ENCODE results near the gene TECRL.

Gene TECRL, protein sequence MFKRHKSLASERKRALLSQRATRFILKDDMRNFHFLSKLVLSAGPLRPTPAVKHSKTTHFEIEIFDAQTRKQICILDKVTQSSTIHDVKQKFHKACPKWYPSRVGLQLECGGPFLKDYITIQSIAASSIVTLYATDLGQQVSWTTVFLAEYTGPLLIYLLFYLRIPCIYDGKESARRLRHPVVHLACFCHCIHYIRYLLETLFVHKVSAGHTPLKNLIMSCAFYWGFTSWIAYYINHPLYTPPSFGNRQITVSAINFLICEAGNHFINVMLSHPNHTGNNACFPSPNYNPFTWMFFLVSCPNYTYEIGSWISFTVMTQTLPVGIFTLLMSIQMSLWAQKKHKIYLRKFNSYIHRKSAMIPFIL

DNA sequence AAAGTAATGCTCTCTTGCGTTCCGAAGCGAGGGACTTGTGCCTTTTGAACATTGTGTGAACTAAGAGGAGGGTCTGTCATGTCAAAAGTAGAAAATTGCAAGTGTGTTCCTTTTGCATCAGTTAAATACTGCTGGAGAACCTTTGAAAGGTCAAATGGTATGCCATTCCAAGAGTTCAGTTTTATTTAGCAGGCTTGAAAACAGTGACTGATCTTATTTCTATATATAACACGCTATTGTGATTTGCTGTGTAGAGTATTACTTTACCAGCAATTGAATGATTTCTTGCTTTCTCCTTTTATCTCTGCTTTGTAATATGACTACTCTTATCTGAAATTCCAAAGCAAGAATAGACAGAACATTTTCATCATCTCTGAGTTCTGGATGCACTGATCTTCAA lies at the start of gene TECRL:
TSS of gene TECRL (minus strand) at position 151 of the 400 bp plus-strand sequence. CDS start at position 52, 99 bp downstream.
- no peak for DNase-seq

DNA sequence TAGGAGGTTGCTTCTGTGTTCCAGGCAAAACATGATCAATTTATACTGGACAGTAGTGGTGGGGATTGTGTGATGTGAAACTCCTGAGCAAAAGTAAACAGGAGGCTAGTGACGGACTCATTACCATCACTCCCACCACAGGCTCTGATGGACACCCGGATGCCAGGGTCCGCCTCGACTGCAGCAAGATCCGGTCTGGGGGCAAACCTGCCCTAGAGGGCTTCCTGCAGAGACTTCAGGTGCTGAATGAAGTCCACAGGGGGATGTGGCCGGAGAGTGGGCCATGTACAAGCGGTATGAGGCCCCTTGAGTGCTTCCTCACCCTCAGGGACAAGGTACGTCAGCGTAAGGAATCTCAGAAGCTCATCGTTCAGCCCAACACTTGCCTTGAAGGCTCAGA lies 23.4 kb upstream of the TECRL start:
- no peak for DNase-seq

DNA sequence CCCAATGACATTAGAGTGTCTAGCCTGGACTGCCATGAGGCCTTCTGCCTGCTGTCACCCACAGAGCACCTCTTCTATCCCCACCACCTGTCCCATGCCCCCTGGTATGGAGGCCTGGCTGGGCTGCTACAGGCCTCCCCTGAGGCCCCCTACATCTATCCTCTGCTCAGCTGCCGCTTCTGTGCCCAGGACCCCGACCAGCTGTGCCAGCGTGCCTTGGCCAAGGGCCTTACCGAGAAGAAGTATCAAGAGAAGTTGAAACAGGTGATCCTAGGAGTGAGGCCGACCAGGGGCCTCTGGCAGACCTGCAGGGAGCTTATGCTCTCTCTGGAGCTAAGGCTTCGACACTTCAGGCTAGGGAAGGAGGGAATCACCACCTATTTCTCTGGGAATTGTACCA lies 21.7 kb upstream of the TECRL start:
- no peak for DNase-seq

DNA sequence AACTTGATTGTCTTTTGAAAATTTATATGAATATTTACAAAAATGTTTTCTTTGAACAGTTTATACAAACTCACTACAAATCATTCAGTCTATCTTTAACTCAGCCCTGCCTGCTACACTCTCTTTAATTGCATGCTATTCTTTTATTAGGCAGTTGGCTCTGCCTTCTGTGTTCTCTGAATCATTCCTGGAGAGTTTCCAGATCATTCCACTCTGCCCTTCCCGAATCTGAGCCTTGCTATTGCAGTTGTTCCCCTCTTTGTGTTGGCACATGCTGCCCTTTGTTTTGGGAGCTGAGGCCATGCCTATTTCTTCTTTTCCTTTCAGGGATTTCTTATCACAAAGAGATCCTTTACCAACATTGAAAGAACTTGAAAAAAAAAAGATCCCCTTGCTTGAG lies 8.7 kb upstream of the TECRL start:
- DNase-seq, result no peak

DNA sequence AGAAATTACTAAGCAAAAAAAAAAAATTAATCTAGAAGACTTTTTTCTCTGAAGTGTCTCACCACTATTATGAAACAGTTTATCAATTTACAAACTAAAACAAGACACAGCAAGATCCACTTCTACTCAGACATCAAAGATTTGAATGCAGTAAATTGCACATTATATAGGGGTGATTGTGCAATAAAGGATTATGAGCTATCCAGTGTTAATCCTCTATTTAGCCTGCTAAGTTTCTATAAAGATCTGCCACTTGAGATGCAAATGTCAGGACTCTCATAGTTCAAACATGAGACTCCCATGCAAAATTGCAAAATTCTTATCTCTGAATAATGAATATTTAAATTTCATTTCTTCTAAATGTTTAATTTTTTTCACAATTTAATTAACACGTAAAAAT lies 2.2 kb downstream of the TECRL start:
- no peak for DNase-seq

DNA sequence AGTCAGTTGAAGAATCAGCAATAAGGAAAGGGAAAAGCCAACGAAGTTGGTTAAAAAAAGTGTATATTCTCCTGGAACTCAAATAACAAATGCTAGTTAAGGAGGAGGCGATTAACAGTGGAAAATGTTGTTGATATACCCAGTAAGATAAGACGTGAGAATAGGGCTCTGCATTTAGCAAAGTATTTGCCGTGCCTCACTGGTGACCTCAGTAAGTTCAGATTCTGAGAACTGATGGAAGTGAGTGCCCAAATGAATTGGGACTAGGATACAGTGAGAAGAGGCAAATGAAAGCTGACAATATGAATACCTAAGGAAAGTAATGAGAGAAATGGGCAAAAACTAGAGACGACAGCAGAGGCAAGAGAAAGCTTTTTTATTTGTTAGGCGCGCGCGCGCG lies 3.5 kb downstream of the TECRL start:
- DNase-seq, result no peak

DNA sequence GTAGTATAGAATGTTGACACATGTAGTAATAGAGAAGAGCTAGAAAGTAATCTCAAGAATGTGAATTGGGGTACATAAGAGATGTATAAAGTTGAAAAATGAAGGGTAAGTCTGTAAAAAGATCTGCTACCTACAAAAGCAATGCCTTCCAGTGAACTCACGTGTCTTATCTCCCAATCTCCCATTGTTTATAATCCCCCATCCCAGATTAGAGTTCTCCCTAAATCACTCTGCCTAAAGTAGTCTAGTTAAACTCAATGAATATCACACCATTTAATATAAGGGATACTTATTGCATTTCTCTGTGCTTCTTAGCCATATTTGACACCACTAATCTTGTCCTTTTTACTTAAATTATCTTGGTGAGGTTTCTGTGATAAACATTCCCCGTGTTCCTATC lies 6.6 kb downstream of the TECRL start:
- no peak for DNase-seq

DNA sequence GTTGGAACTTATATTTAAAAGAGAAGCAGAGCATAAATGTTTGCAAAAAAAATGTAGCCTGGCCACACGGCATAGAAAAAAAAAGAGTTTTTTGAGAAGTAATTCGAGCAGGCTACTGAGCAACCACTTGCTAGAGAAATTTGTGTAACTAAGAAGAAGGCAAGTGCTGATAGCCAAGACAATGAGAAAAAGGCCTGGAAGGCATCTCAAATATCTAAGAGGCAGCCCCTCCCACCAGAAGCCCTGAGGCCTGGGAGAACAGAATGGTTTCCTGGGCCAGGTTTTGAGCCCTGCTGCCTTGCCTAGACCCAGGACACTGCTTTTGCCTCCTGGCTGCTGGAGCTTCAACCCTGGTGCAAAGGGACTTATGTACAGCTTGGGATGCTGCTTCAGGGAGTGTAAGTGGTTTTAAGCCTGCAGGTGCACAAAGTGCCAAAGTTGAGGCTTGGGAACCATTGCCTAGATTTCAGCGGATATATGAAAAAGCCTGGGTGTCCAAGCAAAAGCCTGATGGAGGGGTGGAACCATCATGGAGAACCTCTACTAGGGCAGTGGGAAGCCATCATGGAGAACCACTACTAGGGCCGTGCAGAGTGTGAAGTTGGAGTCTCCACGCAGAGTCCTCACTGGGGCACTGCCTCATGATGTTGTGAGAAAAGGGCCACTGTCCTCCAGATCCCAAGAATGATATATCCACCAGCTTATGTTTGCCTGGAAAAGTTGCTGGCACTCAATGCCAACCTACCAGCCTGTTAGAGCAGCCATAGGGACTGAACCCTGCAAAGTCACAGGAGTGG lies 9.7 kb downstream of the TECRL start:
- DNase-seq, result no peak

DNA sequence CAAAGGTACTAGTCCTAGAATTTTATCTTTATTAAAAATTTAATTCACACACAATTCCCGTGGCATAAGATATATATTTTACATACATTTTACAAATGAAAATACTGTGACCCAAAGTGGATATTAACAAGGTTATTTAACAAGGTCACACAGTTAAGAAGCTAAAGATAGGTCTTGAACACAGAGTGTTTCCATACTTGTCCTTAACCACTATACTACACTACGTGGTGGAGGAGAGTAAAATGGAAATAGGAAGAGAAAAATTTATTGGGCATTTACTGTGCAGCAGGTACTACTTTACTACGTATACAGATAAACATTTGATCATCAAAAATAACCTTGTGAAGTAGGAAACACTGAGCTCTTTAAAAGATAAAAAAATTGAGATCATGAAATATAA lies 14.8 kb downstream of the TECRL start:
- no peak for DNase-seq

DNA sequence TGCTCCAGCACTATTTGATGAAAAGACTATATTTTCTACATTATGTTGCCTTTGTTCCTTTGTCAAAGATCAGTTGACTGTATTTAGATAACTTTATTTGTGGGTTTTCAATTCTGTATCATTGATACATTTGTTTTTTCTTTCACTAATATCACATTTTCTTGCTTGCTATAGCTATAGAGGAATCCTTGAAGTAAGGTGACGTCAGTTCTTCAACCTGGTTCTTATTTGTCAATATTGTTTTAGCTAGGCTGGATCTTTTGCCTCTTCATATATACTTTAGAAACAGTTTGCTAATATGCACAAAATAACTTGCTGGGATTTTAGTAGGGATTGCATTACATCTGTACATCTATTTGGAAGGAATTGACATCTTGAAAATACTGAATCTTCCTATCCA lies 21.0 kb downstream of the TECRL start:
- no peak for DNase-seq

DNA sequence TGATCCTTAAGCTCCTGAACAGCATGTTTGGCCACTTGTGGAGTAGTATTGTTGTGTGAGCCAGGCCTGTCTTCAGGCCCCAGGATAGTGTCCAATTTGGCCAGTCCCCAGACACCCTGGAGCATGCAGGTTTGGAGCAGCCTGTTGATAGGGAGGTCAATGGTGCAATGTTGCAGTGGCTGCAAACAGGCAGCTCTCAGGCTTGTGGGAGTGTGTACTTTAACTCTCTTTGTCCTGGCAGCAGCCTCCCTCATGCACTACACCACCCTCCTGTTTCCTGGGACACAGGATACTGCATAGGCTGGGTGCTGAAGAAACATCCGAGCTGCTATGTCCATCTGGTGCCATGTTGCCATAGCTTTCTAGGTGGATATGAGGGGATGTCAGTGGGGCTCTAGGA lies 24.0 kb downstream of the TECRL start:
- no peak for DNase-seq

DNA sequence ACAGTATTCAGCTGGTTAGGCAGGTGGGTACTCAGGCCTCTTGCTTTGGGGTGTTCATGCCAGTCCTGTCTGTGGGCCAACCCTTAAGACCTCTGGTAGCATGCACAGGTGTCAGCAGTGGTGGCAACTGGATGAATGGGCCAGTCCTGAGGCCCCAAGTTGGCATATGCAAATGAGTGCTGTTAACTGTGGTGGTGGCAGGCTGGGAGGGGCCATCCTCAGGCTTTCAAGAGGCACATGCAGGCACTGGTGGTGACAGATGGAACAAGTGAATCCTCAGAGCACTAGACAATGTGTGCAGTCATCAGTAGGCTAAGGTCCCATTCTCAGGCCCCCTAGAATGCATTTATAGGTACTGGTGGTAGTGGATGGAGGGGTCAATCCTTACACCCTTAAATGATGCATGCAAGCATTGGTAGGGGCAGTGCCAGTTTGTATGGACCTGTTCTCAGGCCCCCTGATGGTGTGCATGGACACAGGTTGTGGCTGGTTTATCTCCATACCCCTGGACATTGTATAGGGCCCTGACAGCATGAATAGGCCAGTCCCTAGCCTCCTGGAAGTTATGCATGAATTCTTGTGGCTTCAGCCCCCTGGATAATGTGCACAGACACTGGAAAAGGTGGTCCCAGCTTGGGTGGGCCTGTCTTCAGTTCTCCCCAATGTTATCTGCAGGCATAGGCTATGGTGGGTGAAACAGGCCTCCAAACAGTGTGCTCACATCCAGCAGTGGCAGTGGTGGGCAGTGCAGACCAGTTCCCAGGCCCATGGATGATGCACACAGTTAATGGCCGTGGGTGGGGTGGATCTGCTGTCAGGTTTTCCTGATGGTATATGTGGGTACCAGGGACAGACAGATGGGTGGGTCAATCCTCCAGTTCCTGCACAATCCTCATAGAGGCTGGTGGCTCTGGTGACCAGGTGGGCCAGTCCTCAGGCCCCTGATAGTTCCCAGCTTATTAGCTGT lies 24.7 kb downstream of the TECRL start:
- no peak for DNase-seq

DNA sequence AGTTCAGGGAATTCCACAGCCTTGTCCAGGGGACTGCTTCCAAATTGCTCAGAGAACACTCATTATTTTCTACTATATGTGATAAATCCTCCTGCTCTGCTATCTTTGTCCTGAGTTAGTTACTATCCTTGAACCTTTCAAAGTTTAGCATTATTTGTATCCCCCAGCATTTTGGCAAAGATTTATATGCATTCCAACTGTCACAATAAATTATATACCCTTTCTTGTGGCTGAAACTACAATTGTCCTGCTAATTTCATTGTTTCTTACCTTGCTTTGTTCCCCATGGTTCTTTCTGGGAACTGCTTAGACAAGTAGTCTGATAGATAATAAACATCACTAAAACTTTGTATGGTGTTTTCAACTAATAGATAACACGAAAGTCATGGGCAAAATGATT lies 40.5 kb downstream of the TECRL start:
- no peak for DNase-seq

DNA sequence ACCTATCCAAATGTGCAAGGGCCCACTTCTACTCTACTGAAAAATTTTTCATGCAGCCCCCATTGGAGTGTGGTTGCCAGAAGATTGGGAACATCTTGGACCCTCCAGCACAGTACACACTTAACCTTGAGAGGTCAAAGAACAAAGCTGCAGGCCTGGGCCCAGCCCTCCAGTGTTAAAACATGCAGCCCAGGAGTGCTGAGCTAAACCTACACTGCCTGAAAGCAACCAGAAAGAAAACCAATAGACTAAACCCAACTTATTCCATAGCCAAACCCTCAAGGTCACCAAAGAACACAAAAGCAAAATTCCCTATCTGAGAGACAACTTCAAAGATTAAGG lies 47.9 kb downstream of the TECRL start:
- no peak for DNase-seq

DNA sequence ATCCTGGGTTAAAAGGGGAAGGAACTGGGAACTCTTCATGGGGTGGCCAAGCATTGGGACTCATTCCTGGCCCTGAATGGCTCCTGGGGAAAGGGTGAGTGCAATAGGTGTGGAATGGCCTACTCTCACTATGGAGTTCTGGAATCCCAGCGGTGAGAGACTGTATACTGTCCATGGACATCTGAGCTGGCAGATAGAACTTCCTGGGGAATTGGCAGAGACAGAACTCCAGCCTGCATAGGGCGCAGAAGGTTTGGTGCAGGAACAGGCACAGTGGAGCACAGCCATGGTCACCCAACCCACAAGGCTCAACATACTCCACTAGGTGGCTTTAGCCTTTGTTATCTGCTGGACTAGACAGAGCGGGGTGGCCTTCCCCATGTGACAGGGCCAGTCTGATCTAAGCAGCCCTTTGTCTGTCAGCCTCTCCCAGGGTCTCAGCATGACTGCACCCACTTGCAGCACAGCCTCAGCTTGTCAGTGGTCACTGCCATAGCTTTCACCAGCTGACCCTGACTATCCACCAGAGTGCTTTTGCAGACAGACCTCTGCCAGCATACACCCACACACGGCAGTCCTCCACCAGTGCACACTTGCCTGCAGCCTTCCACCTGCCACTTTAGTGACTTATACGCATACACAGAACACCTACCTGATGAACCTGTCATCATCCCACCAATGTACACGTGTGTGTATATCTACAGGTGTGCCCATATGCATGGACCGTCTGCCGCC lies 48.4 kb downstream of the TECRL start:
- no peak for DNase-seq

DNA sequence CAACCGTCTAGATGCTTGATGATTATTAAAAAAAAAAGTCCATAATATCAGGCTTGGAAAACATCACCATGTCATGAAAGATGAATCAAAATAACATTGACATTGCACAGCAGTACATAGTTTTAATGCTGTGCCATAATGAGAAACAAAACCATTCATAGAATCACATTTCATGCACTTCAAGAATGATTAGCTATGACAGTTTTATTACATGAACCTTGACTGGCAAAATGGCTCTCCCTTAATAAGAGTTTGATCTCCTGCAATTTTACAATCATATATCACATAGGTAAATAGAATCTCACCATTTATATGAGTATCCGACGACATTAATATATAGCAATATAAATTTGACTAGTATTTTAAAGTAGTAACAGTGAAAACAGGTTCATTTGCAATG lies 49.8 kb downstream of the TECRL start:
- no peak for DNase-seq

DNA sequence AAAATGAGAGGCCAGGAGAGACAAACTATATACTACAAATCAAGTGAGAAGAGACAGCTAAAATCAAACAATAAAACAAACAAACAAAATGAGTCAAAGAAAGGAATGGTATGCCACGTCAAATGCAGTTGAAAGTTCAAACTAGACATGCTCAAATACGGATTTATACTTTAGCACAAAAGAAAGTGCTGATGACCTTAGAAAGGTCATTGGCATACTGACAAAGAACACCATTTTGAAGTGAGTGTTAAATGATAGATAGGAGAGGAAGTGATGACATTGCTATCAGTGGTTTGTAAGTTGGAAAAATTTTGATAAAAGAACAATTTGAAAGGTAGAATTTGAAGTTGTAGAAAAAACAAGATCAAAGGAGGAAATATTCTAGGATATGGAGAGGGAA lies 55.3 kb downstream of the TECRL start:
- DNase-seq, result no peak

DNA sequence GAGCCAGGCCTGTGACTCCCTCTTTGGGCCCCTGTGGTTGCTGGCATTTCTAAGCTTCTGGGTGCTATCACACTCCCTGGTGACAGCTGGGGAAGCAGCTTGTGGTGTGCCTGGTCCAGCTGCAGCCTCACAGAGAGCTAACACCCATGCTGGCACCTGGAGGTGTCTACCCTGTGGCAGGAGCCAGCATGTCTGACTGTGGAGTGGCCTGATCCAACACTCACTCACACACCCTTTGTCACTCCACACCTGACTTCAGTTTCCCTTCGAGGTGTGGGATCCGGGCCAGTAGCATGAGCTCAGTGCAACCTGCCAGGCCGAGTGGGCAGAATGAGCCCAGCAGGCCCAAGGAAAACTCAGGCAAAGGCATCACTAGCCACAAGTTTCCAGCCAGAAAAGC lies 67.5 kb downstream of the TECRL start:
- DNase-seq, result no peak

DNA sequence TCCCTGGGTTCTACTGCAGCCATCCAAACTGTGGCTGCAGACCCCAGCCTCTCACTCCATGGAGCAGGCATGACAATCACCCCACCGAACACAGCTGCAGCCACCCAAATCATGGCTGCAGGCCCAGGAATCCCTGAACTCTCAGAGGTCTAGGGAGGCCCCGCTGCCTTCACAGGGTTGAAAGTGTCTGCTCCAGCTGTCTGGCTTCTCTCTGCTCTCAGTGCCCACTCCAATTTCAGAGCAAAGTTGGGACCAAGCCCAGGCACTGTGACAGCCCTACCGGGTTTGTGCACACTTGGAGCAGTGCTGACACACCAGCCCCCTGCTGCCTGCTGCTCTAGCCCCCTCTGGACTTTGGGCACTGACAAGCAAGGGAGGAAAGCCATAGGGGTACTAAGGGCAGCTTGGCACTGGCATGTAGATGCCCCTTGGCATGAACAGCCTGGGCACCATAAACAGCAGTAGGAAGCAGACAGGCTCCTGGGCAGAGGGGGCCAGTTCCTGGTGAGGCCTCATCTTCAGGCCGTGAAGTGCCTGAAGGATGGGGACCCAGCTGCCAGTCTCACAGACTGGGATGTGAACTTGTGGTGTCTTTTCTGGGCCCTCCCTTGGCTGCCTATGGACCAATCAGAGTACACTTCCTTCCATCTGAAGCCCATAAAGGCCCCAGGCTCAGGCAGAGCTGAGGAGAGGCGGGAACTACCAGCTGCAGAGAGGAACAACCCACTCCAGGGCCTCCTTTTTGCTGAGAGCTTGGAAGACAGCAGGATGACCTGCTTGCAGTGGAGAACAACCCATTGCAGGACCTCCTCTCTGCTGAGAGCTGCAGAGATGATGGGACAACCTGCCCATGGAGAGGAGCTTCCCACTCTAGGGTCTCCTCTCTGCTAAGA lies 68.8 kb downstream of the TECRL start:
- DNase-seq, result no peak

DNA sequence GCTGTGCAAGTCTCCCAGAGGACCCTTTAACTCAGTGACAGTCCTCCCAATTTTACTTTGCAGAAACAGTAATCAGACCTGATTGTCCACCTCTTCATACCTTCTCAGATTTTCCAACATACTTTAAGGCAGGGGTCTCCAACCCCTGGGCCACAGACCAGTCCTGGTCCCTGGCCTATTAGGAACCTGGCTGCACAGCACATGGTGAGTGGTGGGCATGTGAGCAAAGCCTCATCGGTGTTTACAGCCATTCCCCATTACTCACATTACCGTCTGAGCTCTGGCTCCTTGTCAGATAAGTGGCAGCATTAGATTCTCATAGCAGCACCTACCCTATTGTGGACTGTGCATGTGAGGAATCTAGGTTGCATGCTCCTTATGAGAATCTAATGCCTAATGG lies 74.3 kb downstream of the TECRL start:
- no peak for DNase-seq

DNA sequence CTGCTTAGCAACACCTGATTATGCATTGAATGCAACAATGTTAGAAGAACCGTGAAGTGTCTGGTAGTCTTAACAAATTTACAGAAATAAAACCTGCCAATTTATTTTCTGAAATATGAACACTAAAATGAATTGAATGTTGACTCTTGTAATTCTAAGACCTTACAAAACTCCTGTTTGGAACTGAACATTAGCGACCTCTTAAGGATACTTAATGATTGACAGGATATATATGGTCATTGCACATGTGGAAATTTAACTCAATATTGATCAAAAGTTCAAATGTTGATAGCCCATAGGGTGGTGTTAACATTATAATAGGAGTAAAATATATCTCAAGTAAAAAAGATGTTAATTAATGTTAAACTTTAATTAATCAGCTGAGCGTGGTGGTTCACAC lies 79.1 kb downstream of the TECRL start:
- DNase-seq, result no peak

DNA sequence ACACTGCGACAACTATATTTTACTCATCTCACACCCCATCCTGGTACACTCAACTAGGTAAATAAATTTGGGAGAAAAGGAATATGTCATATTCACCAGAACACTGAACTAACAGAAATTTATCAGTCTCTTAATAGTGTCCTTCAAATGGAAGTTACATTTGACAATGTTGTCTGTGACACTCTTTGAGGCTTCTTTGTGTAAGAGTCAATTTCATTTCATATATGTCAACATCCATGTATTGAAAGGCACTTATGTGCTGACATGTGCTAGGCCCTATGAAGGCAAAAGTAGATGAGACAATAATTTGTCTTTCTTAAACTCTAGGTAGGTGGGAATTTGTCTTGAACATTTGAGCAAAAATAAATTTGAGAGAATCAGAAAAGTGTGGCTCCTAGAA lies 82.0 kb downstream of the TECRL start:
- DNase-seq, result no peak
